T-helper 9 cell (primary cell): ENCODE measurements around the gene MRGPRE.
"Not testable (repeated sequence)": the region's sequence is repeated elsewhere in the genome, so short reads cannot be mapped to it uniquely, and the experiment has no call there.

Source experiments
- DNase-seq: peaks from one replicate; pipeline ENCODE4 v3.0.0-alpha.2; 2020
- total RNA-seq, 2 donors: gene quantifications; one replicate each; lab custom pipeline; 2026; lab: John Stamatoyannopoulos, UW

The MRGPRE gene, protein sequence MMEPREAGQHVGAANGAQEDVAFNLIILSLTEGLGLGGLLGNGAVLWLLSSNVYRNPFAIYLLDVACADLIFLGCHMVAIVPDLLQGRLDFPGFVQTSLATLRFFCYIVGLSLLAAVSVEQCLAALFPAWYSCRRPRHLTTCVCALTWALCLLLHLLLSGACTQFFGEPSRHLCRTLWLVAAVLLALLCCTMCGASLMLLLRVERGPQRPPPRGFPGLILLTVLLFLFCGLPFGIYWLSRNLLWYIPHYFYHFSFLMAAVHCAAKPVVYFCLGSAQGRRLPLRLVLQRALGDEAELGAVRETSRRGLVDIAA
- 0 reads per million in 2 donors for total RNA-seq

DNA sequence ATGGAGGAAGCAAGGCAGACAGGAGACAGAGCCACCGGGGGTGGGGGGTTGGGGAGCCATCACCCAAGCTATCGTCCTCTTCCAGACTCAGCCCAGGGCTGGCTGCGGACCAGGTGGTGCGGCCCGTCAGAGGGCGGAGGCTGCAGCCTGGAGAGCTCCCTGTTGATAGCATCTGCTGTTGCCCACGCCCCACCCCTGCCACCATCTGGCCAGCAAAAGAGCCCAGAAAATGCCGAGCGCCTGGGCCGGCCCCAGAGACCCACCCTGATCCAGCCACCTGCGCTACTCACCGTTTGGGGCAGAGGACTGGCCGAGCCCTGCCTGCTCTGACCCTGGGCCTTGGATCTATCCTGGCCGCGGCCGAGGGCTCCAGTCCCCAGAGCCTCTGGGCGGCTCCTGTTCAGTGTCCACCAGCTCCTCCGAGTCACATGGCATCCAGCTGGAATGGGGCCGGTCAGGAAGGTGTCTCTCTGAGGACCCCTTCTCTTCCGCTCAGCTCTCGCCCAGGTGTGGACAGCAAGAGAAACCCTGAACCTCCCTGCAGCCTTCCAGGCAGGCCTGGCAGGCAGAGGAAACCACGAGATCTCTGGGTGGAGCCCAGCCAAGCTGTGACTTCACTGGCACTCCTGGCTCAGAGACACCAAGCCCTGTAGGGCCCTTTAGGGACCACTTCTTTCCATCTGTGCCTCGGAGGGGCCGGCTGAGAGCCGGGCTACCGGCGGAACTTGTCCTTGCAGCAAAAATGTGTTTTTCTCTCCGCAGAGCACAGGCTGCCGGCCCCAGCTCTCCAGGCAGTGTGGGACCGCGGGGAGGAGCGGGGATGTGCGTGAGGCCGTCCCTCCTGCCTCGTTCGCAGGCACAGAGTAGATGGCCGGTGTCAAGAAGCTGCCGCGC lies at the start of gene MRGPRE:
TSS of gene MRGPRE (minus strand) at position 567 of the 894 bp plus-strand sequence. CDS start 3,618 bp downstream, outside the sequence.
- DNase-seq: no peak

DNA sequence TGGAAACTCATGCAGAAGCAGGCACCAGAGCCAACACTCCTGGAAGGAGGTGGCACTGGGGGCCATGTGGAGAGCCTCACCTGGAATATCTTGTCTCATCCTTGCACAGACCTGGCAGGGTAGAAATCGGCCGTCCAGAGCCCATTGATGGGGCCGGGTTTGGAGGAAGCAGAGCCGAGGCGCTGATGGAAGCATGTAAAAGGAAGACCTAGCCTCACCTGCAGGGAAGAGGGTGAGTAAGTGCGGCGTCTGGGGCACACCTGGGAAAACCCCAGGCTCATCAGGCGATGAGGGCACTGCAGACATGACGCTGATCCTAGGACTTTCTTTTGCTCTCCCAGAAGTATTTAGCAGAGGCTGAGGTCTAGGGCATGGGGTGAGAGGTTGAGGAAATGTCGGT lies 48.9 kb upstream of the MRGPRE start:
- DNase-seq: not testable (repeated sequence)

DNA sequence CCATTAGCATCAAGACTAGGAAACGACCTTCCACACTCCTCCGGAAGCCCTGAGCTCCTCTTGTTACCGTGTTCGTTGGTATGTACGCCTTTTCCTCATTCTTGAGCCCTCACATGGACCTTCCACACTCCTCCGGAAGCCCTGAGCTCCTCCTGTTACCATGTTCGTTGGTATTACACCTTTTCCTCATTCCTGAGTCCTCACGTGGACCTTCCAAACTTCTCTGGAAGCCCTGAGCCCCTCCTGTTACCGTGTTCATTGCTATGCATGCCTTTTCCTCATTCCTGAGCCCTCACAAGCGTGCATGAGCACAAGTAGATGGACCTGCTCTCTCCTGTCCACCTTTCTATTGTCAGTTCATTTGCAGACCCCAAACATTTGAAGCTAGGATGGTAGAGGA lies 48.4 kb upstream of the MRGPRE start:
- not testable (repeated sequence) for DNase-seq

DNA sequence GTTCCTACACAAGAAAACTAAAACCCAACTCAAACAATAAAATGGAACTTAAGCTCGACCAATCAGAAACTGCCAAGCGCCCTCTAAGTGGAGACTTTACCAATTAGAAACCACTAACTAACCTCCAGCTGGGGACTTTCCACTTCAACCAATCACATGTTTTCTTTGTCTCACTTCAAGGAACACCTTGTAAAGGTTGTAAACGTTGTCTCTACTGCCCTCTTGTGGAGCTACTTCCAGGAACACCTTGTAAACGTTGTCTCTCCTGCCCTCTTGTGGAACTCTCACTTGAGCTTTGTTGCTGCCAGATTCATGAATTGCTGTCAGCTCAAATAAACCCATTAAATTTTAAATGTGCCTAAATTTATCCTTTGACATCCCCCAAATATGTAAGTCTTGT lies 46.7 kb upstream of the MRGPRE start:
- DNase-seq: not testable (repeated sequence)

DNA sequence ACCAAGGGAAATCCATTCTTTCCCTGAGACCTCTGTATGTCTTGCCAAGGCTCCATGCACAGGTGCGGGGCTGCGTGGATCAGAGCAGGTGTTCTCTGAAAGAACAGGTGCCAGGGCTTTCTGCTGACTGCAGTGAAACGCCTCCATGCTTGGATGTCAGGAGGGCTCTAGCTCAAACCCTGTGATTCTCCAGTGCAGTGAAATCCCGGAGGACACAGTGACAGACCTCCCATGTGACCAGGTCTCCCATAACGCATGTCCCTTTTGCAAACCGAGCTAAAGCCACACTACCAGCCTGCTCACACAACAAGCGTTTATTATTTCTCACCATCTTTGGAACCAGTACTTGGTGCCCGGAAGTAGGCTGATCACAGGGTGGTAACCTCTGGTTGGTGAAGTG lies 41.4 kb upstream of the MRGPRE start:
- not testable (repeated sequence) for DNase-seq

DNA sequence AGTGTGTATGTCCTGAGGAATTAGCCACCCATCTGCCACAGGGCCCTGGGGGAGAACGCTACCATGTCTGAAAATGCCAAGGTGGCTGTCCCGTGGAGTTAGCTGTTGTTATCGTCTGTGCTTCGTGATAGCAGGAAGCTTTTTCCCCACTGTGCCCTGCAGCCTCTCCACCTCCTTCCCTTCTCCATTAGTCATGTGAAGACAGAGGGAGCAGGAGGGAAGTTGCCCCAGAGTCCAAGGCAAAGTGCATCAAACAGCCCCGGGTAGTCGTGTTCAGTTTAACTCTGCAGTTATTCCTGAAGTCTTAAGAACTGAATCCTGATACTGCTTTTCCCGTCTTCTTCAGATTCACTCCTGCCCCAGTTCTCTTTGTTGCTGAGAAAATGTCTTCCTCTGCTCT lies 30.3 kb upstream of the MRGPRE start:
- DNase-seq: not testable (repeated sequence)

DNA sequence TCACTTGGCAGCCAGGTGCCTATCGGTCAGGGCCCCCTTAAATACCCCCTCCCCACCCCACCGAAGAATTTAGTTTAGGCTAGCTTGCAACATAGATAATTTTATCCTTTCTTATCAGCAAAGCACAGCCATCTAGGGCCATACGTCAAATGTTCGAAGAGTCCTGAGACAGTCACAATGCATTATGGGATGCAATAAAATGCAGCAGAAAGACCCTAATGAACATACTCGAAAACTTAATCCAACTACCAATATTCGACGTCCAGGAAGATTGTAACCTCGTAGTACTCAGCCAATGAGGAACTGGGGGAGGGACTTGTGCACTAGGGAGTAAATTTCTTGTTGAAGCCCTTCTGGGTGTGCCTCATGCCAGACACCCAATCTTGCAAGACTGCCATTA lies 29.6 kb upstream of the MRGPRE start:
- not testable (repeated sequence) for DNase-seq

DNA sequence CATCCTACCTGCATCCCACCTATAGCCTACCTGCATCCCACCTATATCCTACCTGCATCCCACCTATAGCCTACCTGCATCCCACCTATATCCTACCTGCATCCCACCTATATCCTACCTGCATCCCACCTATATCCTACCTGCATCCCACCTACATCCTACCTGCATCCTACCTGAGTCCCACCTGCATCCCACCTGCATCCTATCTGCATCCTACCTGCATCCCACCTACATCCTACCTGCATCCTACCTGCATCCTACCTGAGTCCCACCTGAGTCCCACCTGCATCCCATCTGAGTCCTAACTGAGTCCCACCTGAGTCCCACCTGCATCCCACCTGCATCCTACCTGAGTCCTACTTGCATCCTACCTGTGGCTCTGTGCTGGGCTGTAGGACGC lies 25.3 kb upstream of the MRGPRE start:
- DNase-seq: not testable (repeated sequence)

DNA sequence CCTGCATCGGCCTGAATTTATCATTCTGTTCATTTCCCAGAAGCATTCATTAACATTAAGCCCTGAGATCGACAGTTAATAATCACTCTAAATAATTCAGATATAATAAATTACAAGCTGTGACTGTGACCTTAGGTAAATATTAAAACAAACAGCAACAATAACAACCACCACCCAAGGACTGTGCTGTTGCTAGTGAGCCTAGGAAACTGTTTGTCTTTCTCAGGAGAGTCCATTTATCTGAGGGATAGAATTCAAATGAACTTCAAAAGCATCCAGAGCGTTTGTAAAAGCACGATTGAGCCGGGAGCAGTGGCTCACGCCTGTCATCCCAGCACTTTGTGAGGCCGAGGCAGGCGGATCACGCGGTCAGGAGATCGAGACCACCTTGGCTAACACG lies 23.0 kb upstream of the MRGPRE start:
- DNase-seq: not testable (repeated sequence)

DNA sequence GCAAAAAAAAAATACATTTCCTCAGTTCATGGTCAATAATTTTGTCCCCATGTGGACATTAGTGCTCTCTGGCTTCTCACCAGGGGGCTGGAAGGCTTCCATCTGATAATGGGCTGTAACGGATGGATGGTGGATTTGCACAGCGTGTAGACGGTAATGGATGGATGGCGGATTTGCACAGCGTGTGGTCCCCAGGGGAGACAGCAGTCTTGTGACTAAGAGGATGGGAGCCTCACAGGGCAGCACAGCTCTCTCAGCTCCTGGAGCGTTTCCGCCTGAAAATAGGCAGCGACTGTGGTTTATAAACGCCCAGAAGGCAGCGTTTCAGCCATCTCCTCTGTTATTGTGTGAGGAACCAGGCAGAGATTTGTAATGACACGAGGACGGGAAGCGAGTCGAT lies 22.6 kb upstream of the MRGPRE start:
- not testable (repeated sequence) for DNase-seq

DNA sequence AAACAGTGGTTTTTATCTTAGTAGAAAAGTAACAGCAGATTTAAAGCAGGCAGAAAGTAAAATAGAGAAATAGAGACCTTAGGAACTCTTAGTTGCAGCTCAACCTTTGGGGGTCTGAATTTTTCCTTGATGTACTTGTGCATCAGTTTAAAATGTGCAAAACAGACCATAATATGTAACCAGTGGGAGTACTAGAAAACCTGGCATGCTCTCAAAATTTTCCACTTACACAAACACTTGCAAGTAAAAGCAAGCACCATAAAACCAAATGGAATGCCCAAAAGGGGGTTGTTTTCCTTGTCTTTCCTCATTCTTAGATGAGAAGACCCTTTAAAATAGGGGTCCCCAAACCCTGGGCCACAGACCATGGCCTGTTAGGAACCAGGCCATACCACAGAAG lies 12.9 kb upstream of the MRGPRE start:
- no peak for DNase-seq

DNA sequence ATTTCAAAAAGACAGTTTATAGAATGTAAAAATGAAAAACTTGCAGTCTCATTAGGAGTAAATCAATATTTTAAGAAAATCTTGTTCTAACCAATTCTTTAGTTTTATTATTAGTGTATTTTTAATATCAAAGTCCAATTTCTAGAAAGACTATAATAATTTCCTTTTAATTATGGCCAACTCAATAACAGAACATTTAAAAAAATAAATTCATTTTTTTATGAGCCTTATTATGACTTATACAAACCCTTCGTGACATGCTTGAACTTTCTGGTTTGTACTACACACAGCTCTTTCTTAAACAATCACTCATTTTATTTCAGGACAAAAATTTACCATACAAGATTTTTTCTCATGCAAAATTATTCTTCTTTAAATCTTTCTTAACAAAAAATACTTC lies 11.7 kb upstream of the MRGPRE start:
- no peak for DNase-seq

DNA sequence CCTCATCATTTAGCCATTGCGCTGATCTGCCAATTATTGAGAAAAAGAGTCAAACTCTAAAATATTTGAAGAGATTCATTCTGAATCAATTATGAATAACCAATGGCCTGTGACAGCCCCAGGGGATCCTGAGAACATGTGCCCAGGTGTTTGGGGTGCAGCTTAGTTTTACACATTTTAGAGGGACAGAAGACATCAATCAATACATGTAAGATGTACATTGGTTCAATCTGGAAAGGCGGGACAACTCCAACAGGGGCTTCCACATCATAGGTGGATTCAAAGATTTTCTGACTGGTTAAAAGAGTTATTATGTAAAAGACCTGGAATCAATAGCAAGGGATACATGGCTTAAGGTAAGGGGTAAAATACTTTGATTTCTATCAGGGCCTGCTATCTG lies 4.9 kb upstream of the MRGPRE start:
- no peak for DNase-seq

DNA sequence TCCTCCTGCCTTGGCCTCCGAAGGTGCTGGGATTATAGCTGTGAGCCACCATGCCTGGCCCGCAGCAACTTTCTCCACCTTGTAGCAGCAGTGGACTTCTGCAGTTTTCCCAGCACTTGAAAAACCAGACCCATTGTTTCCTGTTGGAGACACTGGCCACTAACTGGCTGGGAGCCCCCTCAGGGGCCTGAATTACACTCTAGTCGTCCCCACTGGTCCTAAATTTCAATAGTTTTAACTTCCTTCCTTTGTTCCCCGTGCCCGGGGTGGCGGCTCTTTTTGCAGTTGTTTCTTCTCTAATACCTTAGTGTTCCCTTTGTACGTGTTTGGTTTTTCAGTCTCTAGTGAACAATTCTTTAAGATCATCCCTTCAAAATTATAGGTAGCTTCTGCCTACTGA lies 2.6 kb upstream of the MRGPRE start:
- no peak for DNase-seq

DNA sequence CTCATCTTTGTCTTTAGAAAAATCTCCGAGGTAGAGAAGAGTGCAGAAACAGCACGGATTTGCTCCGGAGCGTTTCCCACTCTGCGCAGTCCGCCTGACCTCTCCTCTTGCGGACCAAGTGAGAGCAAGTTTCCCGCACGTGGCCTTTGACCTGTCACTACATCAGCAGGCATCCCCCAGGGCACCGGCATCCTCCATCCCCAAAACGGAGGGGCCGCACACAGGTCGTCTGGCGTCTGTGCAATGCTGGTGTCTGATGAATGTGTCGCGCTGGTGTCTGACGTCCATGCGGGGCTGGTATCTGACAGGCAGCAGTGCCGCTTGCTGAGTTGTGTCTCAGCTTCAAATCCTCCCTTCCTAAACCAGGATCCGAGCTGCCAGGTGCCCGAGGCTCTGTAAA lies 739 bp upstream of the MRGPRE start:
- DNase-seq: no peak

DNA sequence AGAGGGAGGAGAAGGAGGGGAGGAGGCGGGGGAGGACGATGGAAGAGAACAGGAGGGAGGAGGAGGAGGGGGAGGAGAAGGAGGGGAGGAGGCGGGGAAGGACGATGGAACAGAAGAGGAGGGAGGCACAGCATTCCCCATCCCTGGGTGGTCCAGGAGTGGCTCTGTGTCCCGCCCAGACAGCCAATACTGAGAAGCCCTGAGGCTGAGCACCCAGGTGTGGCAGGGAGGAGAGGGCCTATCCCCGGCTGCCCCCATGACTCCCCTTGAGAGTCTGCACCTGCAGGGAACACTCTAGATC lies 717 bp downstream of the MRGPRE start:
- no peak for DNase-seq

DNA sequence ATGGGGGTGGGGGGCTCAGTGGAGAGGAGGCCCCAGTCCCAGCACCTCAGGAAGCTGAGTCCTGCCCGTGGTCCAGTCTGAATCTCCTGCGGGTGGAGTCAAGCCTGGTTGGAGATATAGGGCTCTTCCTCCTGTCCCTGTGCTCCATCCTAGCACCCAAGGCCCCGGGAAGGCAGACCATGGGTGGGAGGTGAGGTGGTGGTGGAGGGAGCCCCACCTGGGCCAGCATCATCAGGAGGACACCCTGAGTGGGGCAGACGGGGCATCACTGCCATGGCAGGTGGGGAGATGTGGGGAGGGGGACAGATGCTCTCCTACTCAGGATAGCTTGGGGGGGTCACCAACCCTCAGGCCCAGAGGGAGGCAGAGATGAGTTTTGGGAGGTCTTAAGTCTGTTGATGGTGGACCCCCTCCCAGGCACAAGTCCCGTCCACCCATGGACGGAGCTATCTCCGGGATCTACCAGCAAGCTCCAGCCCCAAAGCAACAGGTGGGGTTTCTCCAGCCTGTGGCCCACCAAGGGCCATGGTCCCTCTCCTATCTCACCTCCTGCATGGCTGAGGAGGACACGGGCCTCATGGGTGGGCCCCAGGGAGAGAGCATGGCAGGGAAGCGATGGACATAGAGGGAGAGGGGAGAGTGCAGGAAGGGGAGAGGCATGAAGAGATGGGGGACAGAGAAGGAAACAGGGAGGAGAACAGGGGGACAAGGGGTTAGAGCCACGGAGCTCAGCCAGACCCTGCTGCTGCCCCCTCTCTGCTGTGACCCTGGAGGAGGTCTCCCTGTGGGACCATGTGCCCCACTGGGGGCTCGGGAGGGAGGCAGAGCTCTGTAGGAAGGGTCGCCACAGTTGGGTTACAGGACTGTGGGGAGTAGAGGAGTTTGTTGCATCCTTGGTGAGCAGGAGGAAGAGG lies 1.3 kb downstream of the MRGPRE start:
- no peak for DNase-seq

DNA sequence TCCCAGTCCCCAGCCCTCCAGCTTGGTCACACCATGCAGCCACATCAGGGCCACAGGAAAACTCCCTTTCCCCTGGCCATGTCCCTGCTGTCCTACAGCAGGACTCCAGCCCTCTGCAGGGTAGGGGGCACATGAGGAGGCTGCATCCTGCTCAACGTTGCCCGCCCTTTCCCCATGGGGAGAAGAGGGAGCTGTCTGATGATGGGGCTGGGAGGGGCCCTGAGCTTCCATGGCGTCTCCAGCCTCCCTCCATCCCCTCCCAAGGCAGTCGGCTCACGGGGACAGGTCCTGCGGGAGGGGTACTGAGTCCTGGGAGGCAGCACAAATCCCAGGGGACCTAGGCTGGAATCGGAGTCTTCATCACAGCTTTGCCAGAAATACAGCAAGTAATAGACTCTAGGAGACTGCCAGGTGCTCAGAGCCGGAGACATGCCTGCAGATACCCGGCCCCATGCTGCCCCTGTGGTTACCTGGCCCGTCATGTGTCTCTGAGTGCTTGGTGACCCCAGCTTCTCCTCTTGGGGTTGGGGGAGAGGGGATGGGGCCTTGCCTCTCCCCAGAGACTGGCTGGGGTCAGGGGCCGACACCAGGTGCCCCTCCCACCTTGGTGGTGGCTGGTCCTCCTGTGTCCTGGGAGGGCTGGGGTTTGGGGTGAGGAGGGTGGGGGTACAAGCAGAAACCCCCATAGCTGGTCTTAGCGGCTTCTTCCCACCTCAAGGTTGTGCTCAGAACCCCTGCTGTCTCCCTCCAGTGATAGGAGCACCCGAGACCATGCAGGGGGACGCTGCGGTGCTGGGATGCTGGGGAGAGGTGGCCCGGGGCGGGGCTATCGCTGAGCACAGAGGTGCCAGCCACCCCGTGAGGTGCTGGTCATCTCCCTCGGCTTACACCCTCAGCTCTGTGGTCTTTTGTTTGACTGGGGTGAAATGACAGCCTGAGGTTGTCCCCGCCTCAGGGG lies 2.3 kb downstream of the MRGPRE start:
- no peak for DNase-seq

DNA sequence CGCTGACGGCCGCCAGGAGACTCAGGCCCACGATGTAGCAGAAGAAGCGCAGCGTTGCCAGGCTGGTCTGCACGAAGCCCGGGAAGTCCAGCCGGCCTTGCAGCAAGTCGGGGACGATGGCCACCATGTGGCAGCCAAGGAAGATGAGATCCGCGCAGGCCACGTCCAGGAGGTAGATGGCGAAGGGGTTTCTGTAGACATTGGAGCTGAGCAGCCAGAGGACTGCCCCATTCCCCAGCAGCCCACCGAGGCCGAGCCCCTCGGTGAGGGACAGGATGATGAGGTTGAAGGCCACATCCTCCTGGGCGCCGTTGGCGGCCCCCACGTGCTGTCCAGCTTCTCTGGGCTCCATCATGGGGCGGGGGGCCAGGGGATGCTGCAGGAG lies 3.8 kb downstream of the MRGPRE start:
- DNase-seq: no peak

DNA sequence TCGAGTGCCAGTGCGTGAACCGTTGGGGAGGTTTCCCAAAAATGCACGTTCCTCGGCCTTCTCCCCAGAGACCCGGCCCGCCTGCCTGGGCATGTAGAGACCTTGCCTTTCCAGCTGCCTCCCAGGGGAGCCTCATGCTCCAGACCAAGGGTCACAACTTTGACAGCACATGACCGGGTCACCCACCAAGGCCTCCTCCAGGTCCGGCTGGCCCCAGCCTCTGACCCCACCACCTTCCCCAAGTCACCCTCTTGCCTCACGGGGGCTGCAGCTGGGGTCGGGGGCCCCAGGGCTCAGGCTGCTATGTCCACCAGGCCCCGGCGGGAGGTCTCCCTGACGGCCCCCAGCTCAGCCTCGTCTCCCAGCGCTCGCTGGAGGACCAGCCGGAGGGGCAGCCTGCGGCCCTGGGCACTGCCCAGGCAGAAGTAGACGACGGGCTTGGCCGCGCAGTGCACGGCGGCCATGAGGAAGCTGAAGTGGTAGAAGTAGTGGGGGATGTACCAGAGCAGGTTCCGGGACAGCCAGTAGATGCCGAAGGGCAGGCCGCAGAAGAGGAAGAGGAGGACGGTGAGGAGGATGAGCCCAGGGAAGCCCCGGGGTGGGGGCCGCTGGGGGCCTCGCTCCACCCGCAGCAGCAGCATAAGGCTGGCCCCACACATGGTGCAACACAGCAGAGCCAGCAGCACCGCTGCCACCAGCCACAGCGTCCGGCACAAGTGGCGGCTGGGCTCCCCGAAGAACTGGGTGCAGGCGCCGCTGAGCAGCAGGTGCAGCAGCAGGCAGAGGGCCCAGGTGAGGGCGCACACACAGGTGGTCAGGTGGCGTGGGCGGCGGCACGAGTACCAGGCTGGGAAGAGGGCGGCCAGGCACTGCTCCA lies 4.4 kb downstream of the MRGPRE start:
- no peak for DNase-seq
